IPS-11a (cell line): ENCODE data around the gene MATN1.

Experiments
- H3K4me3 ChIP-seq: one replicate; pipeline ENCODE4 v1.5.1; 2013; ENCODE audit warnings: low read depth, low read length, control low read depth

The MATN1 gene

DNA sequence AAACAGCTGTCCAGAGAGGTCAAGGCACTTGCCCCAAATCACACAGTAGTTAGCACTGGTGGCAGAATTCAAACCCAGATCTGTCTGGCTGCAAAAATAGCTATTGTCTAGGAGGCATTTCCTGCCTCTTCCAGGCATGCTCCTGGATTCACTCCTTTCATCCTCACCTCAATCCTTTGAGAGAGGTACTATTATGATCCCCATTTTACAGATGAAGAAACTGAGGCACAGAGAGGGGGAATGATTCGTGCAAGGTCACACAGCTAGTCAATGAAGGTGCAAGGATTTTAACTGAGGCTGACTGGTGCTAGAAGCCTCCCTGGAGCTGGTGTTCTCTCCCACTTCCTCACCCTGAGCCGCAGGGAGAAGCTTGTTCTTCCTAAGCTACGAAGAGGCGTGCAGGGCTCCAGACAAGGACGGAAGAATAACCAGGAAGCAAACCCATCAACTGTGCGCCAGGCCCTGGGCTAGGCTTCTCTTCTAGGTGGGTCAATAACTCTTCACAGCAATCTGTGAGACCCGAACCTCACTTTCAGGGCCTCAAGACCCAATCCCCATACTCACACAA, 34.8 kb upstream of the MATN1 start:
- H3K4me3 ChIP-seq: no peak overlapping the region

DNA sequence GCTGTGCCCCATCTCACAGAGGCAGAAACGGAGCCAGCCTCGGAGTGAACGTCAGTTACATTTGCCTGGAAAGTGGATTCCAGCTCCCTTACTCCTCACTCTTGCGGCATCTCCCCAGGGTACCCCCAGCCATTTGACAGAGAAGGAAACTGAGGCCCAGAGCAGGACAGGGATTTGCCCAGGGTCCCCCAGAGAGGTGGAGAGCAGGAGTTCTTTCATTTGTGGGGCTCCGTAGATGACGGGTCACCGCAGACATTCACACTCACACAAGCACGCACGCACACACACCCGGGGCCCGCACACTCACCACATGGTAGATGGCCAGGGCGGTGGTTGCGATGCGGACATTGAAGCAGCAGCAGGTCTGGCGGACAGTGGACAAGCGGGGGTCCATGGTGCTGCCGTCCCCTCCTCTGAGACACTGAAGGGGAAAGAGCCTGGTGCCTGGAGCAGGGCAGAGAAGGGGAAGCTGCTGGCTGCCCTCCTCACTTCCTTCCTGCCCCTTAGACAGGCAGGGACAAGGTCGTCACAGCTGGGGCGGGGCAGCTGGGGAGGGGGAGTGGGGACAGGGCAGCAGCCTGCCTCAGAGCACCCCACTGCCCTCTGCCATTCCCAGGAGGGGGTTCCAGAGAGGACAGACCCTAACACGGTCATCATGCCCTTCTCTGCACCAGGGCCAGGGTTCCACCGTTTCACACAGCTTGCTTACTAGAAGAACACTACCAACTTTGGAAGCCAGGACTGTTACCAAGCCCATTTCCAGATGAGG, 34.2 kb upstream of the MATN1 start, which contains the start of gene LAPTM5:
Gene LAPTM5, minus strand, starts transcription at position 423 of the 769 bp plus-strand sequence. Its CDS starts 29 bp downstream, at position 394.
- no peak within 1 kb of the TSS for H3K4me3 ChIP-seq

DNA sequence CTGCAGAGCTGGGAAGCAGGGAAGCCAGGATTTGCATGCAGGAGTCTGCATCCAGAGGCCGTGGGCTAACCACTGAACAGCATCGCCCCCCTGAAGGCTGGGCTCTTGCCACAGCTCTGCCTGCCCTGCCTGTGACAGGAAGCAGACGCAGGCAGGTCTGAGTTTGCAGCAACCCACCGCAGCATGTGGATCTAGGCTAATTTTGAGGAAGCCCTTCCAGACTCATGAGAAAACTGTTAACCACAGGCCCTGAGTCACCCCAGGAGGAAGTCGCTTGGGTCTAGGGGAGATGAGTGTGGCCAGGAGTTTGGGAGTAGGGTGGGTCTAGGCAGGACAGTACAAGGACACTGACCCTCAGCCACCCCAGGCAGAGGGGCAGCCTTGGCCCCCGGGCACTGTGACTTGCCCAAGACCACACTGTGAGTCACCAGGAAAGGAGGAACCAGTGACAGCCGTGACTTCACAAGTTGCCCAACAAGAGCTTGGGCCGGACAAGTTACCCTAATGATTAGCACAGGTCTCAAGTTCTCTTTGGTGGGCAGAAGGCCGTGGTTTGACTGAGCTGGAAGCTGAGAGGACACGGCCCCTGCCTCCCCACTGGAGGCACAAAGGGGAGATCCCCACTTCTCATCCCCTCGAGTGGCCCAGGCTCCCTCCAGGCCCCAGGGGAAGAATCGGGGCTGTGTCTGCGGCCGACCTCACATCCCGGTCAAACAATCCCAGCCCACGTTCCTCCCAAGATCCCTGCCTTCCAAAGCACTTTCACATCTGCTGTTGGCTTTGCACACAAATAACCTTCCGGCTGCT, 33.4 kb upstream of the MATN1 start:
- no peak overlapping the region for H3K4me3 ChIP-seq

DNA sequence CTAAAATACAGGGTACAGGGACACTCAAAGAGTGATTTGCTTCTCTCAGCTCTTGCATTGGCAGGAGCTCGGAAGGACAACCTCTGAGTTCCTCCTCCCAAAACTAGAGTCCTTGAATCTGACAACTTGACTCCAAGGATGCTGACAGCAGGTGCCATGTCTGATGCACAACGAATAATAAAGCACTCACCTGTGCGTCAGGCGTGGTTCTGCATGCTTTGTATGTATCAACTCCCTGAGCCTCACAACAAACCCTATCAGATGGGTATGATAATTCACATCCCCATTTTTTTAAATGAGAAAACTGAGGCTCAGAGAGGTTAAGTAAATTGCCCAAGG, 32.8 kb upstream of the MATN1 start:
- no peak overlapping the region for H3K4me3 ChIP-seq

DNA sequence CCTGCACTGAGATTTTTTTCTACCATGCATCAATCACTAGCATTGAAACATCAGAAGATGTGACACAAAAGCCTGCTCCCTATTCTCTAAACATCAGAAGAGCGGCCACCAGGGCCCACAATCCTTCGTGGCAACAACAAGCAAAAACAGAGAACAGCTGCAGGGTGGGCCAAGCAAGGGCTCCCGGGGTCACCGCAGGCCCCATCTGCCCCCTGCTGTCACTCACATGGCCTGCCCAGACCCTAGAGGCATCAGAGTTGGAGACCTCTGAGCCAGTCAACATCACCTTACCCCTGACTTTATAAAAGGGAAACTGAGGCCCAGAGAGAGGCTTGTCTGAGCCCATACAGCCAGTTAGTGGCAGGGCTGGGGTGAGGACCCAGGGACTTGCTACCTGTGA, 32.4 kb upstream of the MATN1 start:
- H3K4me3 ChIP-seq: no peak overlapping the region

DNA sequence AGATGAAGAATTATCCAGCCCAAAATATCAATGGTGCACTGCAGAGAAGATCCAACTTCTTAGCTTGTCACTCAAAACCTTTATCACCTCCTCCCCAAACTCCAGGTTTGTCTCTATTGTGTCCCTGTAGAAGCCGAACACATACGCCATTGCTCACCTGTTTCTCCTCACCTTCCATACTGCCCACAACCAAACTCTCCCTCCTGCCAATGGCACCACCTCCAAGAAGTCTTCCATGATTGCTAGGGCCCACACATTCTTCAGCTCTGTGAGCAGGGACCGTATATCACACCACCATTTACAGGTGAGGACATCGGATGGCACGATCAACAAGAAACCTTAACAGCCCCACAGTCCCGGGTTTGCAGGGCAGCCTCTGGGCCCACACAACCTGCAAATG, 31.9 kb upstream of the MATN1 start:
- H3K4me3 ChIP-seq: no peak overlapping the region

DNA sequence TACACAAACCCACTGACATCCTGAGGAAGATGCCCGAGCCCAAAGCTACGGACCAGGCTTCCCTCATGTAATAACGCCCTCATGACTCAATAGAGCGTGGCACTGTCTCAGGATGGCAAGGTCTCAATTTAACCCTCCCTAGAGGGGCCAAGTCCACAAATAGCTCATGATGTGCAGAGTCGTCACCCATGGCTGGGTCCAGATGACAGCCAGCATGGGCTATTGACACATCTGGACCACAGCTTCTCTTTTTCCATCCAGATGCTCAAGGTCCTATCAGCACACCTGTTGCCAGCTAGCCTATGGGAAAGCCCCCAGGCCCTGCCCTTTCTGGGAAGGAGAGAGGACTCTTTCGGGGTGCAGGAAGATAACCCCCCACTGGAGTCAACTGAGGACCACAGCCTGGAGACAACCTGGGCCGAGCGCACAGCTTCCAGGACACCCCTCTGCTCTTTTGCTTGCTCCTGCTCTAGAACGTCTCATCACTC, 31.3 kb upstream of the MATN1 start:
- H3K4me3 ChIP-seq: no peak overlapping the region

DNA sequence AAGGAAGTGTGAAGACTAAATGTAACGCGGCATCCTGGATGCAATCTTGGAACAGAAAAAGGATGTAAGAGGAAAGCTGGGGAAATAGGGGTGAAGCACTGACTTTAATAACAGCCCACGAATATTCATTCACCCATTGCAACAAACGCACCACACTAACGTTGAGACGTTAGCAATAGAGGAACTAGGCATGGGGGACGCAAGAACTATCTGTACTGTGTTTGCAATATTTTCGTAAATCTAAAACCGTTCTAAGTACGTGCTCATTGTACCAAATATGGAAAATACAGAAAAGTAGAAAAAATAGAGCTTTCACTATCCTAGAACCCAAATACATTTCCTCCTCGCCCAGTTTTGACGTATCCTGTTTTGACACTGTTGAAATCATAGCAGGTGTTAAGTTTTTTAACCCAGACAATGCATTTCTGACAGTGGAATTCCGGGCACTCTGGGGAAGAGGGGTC, 30.3 kb upstream of the MATN1 start:
- H3K4me3 ChIP-seq: no peak overlapping the region

DNA sequence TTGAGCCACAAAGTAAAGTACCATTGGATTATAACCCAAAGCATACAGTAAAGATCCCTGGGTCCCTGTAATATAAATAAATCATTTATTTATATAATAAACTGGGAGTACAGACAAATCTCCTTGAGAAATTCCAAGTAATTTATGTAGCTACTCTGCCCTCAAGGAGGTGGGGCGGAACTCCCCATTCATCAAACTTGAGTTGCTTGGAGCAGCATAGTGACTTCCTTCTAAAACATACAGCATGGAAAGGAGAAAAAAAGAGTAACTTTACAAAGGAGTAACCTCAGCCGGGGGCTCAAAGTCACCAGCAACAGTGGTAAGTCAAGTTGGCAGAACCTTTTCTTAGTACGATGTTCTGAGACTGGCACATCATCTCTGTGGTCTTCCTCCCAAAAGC, 29.7 kb upstream of the MATN1 start:
- H3K4me3 ChIP-seq: no peak overlapping the region

DNA sequence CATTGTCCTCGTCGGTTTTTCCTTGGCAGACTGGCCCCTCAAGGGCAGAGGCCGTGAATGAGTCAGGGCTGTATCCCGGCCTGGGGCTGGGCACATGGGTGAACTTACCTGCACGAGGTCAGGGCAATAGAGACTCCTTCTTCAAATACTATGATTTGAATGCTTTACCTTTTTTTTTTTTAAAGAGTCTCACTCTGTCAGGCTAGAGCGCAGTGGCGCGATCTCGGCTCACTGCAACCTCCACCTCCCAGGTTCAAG, 29.2 kb upstream of the MATN1 start:
- H3K4me3 ChIP-seq: no peak overlapping the region

DNA sequence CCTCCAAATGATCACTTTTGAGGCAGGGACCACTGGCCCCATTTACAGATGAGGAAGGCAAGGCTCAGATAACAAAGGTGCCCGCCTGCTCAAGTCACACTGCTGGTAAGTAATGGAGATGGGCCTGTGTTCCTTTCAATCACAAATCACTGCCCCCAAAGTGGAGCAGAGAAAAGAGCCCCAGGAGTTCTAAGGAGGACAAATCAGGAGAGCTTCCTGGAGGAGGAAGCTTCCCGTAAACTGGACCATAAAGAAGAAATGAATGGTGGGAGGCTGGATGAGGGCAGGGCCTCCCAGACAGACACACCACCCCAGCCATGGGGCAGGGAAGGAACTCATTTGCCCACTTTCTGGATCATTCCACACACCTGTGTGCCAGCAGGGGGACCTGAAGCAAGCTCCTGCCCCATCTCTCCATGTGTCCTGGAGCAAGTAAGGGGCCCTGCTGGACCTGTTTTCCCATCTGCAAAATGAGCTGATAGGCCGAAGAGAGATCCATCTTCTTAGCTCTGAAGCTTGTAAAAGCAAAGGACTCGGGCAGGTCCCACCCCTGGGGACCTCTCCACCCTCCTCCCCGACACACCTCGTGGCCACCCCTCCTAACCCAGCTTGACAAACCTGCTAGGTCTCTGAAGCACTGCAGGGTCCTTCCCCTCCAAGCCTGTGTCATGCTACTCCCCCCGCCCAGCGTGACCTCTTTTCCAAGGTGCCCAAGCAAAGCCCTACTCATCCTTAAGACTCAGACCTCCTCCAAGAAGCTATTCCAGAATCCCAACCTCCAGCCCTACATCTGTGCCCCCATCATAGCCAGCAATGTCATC, 28.7 kb upstream of the MATN1 start:
- no peak overlapping the region for H3K4me3 ChIP-seq

DNA sequence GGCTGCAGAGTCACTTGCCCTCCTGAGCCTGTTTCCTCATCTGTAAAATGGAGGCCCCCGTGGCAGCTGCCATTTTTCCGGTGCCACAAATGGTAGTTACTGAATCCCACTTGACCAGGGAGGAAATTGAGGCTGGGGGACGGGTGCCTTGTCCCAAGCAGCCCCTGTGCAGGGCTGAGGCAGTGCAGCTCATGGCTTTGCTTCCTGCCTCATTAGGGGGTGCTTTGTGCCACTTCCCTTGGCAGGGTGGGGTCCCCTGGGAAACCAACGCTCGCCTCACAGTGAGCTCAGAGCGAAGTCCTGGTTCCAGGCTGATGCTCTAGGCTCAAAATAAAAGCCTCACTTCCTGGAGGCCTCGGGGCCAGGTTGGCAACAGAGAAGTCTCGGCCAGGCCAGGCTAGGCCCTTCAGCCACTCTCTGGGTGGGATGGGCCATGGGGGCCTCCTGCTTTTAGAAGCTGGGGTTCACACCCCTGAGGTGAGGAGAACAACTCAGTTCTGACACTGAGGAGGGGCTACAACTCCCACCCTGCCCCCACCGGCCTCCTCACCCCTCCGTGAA, 27.4 kb upstream of the MATN1 start:
- no peak overlapping the region for H3K4me3 ChIP-seq

DNA sequence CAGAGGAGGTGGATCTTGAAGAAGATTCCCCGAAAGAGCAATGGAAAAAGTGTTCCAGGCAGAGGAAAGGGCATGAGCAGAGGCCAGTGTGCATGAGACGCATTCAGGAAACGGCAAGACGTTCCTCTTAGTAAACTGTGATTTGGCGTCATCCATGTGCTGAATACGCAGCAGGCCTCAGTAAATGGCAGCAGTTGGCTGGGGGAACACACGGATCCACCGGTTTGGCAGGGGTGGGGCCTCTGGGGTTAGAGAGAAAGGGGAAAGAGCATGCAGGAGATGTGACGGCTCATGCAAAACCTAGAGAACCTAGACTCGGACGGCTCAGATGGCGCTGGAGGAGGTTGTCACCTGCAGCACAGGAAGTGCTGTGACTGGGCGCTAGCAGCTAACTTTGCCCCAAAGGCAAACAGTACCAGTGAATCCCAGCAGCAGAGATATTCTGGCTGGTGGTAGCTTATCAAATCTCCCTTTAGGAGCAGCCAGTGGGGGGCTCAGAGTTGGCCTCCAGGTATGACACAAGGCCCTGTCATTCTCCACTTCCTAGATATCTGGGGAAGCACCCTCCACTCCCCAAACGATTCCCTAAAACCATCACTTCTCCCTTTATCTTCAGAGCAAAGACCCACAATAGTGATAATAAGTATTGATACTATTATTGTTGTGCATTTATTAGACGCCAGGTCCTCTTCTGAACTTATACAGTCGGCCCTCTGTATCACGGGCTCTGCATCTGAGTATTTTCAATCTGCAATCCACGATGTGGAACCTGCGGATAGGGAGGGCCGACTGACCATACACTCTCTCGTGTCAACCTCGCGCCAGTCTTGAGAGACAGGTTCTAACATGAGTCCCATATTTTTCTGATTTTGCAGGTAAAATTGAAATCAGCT, 26.6 kb upstream of the MATN1 start:
- H3K4me3 ChIP-seq: no peak overlapping the region

DNA sequence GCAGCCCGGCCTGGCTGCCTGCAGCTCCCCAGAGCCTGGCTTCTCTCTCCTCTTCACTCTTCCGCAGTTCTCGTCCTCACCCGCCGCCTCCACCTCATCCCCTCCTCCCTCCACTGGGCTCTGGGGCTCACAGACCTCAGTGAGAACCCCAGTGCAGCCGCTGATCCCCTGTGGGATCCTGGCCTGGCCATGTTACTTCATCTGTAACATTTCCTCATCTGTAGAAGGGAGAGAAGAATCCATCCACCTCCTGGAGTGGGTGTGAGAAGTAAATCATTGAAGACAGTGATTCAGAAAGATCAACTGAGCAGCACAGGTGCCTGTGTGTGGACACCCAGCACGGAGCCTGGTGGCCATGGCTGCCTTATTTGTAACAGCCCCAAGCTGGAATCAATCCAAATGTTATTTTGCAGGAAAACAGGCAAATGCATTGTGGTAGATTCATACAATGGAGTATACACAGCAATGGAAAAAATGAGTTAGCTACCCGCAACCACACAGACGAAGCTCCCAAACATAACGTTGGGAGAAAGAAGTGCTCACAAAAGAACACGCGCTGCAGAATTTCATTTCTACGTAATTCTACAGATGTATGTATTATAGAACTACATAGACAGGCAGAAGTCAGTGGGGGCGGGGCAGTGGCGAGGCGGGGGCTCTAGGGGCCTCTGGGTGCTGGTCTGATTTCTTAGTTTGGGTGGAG, 25.5 kb upstream of the MATN1 start:
- no peak overlapping the region for H3K4me3 ChIP-seq

DNA sequence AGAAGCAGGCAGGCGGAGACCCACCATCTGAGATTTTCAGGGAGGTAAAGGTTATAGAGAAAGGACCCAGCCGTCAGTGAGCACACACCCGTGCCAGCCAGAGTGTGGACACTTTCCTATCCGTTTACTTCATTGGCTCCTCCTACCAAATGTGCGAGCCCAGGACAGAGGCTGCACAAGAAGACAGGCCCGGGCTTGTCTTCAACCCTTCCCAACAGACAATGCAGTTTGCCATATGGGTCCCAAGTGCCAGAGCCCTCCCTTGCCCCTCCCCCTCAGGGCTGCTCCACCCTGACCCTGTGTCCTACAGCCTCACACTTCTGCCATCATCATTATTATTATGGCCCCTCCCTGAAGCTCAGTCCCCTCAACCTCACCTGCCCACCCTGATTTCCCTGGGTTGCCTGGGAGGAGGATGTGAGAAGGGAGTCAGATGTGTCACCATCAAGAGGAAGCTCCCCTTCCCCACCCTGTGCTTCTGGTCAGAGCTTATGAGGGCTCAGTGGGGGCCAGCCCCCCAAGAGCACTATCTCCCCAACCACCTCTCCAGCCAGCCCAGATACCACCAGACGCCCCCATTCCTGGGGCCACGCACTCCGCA, 24.8 kb upstream of the MATN1 start:
- H3K4me3 ChIP-seq: no peak overlapping the region

DNA sequence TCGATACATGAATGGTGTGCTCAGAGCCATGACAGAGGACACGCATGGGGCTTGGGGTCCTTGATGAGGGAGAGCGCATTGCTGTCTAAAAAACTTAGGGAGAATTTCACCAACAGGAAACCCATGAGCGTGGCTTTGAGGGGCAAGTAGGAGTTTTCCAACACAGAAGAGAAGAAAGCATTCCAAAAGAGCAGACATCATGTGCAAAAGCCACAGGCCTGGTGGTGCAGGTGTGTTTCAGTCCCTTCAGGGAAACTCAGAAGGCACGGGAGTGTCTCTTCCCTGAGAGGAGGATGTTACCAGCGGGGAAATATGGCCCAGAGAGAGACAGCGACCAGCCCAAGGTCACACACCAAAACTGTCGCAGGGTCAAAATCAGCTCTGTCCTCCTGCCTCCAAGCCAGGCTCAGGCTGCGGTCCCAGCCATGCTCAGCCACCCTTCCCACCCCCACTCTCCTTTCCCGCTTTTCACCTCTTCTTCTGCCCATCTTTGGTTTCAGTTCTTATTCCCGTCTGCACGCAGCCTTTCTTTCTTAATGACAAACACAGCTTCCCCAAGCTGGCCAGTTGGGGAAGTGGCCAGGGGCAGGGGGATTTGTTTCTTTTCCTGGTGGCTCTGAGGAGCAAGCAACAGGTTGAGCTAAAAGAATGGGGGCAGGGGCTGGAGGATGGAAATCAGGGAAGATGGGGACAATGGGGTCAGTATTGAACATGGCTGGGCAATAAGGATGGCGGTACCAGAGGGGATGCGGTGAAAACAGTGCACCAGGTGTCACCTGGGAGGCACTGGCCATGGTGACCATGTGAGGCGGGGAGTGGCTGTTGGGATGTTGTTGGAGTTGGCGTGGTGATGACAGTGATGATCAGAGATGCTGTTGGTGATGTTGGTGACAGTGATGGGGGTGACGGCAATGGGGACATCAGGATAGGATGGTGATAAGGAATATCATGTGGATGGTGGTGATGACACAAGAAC, 23.9 kb upstream of the MATN1 start:
- H3K4me3 ChIP-seq: no peak overlapping the region

DNA sequence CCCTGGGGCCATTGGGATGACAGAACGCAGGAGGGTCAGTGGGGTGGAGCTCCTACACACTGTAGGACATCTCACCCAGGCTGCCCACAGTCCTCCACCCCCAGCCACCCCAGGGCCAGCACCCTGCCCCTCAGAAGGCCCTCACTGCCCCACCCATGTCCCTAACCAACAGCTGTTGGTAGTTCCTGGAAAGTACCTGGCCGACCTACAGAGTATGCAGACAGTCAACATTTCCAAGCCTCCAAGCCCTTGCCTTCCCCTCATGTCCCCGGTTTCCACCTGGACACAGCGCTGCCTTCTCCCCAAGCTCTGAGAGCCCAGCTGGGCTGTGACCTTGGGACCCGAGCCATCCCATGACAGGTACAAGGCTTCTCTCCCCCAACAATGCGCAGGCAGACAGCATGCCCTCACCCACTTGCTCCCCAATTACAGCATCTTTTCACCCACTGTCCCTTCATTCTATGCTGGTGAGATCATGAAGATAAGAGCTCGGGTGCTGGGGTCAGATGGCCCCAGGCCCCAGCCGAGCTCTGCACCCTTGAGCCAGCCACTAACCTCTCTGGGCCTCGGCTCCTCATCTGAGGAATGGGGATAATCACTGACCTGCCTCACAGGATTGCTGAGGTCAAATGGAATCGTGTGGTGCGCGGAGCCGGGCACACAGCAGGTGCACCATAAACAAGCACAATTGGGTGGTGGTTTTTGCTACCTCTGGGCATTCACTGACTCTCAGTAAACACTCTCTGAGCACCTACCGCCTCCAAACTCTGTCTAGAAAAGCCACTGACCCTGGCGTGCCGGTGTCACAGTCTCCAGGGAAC, 23.0 kb upstream of the MATN1 start:
- H3K4me3 ChIP-seq: no peak overlapping the region
